Activated CD8-positive, alpha-beta memory T cell treated with anti-CD3 and anti-CD28 coated beads for 4 hours (primary cell): Measurements from ENCODE around the gene BARHL2.

Source experiments
- DNase-seq, 2 donors: peaks; one replicate each; pipeline ENCODE4 v3.0.0-alpha.2; 2020; ENCODE audit warnings: low read depth in 2 of 2

Gene BARHL2

GRCh38 chr1:90716552-90717355 lies at the start of gene BARHL2:
Gene BARHL2, minus strand, starts transcription at chr1:90717302. Its CDS starts 107 bp downstream, at chr1:90717195.
- no peak for DNase-seq

- DNase-seq = no peak
Measured at GRCh38 chr1:90763930-90764329, 46.8 kb upstream of the BARHL2 start.

GRCh38 chr1:90763506-90763905 lies 46.4 kb upstream of the BARHL2 start:
- no peak for DNase-seq

GRCh38 chr1:90761781-90762589 lies 44.9 kb upstream of the BARHL2 start:
- no peak for DNase-seq

DNA sequence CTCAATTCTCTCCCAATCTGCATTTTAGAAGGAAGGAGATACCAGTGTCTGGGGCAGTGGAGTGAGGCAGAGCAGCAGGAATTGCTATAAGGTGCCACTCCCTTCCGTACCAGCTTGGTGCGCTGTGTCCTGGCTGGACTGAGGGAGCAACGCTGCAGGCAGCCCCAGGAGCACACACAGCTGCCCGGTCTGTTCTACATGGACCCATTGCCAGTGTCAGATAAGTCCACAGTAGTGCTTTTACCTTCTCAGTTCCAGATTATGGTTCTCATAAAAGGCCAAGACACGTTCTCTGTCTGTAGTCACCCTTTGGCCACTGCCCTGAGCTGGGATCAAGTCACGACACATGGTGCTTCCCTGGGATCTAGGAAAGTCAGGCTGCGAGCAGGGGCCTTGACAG lies 44.1 kb upstream of the BARHL2 start:
- DNase-seq = no peak

DNA sequence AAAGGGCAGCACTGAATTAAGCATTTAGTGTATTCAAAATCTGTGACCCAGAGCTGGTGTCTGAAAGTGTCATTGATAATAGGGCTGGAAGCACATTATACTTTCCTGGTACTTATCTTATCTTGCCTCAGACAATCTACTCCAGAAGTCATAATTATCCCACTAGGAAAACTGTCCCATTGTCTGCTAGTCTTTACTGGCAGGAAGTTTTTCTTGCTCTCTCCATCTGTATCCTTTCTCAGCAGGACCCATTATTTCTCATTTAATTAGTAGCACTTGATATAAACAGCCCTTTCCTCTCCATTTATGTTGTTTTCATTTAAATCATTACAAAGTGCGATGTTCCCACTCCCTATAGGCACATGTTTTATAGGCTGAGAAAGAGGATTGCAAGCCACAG lies 36.5 kb upstream of the BARHL2 start:
- no peak for DNase-seq

- no peak for DNase-seq
Measured at GRCh38 chr1:90748668-90749067, 31.6 kb upstream of the BARHL2 start.

GRCh38 chr1:90746857-90747256 lies 29.8 kb upstream of the BARHL2 start:
- DNase-seq = no peak

DNA sequence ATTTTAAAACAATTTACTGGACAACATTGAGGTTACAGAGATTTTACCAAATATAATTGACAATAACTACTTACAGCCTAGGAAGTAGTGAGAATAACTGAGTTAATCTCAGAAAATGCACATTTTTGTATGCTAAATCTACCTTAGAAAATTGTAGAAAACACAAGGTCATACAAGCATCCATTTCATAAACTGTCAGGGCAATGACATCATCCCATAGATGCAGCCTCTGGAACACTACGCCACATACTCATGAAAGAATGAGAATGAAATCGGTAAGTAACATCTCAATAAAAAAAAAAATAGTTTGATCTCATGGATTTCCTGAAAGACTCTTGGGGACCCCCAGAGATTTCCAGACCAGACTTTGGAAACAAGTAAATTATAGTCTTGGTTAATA lies 28.9 kb upstream of the BARHL2 start:
- DNase-seq = no peak

DNA sequence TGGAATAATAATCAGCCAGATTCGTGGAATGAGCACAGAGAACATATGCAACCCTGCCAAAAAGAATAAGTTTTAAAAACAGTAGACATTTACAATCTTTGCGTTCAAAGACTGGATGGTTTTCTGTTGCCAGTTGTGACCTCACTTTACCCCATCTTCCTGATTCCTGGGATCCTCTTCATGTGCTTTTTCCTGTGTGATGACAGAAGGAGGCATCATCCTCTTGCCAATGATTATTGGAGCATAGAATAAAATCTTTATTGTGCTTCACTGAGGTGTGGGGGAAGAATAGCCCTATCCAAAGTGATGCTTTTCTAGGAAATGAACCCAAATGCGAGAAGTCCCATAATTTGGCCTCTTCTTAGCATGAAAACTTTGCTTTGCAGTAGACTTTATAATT lies 15.0 kb upstream of the BARHL2 start:
- no peak for DNase-seq

- no peak for DNase-seq
Measured at GRCh38 chr1:90731382-90732050, 14.4 kb upstream of the BARHL2 start.

DNA sequence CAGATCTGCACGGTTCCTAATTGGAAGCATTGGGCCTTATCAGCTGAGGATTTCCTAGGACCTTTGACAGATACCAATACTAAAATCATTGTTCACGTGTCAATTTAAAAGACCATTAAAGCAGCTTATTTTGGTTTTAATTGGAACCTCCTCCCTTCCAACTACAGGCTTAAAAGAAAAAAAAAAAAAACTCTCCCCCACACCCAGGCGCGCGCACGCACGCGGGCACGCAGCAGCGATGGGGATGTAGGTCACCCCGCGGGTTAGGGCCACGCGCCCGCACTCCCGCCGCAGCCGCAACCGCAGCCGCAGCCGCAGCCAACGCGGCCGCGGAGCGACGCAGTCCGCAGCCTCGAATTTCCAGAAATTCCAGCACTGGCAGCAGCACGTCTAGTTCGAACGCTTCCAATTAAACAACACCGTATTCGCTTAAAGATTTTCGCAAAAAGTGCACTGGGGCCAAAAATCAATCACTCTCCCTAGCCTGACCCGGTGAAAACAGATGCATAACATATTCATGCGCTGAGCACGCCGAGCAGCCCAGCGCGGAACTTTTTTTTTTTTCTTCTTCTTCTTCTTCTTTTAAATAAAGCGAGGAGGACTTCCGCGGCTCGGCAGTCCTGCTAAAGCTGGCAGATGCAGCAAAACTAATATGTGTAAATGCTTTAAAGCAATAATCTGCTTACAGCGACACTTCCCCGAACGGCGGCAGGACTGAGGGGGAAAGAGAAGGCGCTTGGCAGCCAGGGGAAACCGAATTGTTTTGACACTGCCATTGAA lies 13.3 kb upstream of the BARHL2 start:
- DNase-seq = no peak

GRCh38 chr1:90729504-90730242 lies 12.6 kb upstream of the BARHL2 start:
- DNase-seq = no peak

- no peak for DNase-seq
Measured at GRCh38 chr1:90728502-90729287, 11.6 kb upstream of the BARHL2 start.

DNA sequence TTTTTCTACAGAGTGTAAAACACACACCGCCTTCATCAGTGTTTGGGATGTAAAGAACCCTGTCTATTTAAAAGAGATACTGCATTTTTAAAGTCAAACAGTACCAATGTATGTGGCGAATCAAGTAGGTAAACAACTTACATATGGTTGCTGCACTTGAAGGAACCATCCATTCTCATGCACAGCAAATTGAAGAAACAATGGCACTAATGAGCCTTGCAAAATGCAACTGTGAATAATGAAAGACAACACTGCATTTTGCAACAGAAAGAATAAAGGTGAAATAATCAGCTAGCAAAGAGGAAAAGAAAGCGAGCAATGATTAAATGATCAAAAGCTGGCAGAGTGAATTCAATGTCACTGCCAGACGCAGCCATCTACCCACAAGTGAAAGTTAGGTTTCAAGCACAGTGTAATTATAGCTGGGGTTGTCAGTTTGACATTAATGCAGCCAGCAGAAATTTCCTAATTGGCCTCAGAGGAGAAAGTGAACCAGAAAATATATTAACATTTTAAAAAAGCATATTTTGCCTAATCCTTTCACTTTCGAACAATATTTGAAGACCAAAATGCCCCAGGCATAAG lies 10.9 kb upstream of the BARHL2 start:
- no peak for DNase-seq

DNA sequence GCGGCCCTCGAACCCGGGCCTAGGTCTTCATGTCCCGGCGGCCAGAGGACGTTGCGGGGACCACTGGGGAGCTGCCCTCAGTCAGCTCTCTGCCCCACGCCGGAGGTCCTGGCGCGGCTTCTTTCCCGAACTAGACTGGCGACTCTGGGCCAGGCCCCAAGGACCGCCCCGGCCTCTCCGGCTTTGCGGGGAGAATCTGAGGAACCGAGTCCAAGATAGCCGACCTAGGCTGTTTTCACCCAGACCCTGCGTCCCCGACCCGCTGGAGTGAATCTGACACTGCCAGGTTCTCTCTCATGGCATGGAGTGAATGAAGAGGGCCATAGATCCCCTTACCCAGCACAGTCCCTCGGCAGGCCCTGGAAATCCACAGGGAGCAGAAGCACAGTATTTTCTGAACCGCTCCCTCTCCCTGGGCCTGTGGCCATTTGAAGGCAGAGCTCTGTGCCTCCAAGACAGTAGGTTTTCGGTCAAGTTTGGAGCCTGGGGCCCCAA lies 9.9 kb upstream of the BARHL2 start:
- DNase-seq = no peak

- no peak for DNase-seq
Measured at GRCh38 chr1:90726425-90726985, 9.4 kb upstream of the BARHL2 start.

DNA sequence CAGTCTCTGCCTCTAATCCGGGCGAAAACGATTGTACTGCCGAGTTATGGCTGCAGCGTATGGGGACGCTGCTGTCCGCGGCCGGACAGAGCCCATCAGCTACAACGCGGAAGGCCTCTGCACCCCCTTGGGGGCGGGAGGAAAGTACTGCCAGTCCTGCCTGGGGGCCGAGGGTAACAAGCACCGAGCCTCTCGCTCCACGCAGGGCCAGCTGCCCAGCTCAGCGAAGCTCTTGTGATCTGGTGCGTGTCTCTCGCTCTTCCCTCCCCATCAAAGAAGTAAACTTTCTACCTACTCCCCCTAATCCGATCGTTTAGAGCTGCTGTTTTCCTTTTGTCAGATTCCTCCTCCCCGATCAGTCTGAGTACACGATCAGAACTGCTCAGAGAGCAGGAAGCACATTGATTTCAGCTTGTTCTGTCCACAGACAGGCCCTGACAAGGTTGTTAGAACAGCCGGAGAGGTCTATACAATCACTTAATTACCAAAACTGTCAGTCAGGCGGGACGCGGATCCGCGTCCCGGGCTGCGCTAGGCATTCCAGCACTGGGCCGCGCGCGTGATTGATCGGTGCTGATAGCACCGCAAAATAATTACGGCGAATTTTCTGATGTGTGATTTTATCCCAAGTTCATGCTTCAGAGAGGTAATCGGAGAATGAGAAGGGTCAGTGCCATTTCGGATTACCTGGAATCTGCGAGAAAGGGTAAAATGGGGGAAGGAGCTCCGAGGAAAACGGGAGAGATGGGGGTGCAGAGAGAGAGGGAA lies 8.7 kb upstream of the BARHL2 start:
- DNase-seq = no peak
